Fibroblast of pulmonary artery (primary cell): ENCODE results near the gene TLE4.

Experiments
- DNase-seq: peaks from one replicate; pipeline ENCODE4 v3.0.0-alpha.2; 2010; ENCODE audit warnings: low read depth
- H3K4me3 ChIP-seq: replicated peaks from 2 replicates; pipeline ENCODE4 v1.5.1; 2011; ENCODE audit warnings: low read depth, mild to moderate bottlenecking, control low read depth, low read length, moderate library complexity
- TF ChIP-seq, protein P1 (sequence below): IDR thresholded peaks from 2 replicates; pipeline ENCODE4 v1.5.1; 2011; ENCODE audit warnings: mild to moderate bottlenecking, control low read depth, low read length, inconsistent platforms; ENCODE audit errors: missing control alignments

The TLE4 gene

DNA sequence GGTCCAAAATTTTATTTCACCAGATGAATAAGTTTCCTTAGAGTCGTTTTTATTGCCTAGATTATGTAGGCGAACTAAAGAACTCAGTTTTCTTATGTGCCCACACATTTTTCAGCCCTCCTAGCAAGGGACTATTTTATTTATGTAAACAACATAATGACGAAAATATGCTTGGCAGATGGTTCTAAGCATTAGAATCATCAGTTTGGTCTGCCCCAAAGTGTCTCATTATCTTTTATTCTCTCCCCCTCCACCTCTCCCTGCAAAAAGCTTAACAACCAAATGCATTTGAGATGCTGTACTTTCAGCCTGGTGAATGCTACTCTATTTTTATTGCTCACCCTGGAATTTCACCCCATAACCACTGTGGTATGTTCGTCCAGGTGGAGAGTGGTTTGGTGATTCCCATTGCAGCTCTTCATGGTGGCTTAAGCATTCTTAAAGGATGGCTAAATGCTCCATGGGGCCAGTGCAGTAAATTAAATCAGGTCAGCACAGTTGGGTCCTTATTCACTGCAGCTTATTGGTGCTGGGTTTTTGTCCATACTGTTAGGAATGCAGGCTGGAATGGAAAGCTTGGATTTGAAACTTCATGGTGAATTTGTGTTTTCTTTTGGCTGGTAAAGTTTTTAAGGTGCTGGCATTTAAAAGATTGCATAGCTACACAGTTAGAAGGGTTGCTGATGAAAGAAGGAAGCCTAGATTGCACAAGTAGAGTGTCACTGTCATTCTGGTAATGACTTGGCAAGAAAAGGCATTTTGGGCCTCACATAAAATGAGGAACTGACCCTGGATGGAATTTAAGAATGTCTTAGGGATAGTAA is 39.2 kb downstream of the TLE4 start:
- TF ChIP-seq, protein P1, sequence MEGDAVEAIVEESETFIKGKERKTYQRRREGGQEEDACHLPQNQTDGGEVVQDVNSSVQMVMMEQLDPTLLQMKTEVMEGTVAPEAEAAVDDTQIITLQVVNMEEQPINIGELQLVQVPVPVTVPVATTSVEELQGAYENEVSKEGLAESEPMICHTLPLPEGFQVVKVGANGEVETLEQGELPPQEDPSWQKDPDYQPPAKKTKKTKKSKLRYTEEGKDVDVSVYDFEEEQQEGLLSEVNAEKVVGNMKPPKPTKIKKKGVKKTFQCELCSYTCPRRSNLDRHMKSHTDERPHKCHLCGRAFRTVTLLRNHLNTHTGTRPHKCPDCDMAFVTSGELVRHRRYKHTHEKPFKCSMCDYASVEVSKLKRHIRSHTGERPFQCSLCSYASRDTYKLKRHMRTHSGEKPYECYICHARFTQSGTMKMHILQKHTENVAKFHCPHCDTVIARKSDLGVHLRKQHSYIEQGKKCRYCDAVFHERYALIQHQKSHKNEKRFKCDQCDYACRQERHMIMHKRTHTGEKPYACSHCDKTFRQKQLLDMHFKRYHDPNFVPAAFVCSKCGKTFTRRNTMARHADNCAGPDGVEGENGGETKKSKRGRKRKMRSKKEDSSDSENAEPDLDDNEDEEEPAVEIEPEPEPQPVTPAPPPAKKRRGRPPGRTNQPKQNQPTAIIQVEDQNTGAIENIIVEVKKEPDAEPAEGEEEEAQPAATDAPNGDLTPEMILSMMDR, result no peak
- no peak overlapping the region for H3K4me3 ChIP-seq
- DNase-seq, result peak; percentile 26

DNA sequence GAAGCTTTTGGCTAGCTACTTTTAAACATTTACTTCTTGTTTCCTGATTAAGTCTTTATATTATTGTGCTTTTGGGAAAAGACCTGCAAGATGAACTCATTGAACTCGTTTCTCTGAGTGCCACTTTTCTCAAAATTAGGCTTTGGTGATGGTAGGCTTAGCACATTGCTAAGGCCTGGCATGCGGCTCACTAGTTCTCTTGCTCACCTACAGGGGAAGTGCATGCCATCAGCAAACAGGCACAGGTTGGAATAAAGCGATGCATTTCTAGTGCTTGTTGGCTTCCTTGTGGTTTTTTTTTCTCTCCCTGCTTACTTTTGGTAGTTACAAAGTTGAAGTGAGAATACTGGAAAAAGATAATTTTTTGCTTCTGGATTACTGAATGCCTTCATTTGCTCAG is 41.4 kb downstream of the TLE4 start:
- no peak for DNase-seq
- no peak overlapping the region for H3K4me3 ChIP-seq
- TF ChIP-seq, protein P1, result no peak

DNA sequence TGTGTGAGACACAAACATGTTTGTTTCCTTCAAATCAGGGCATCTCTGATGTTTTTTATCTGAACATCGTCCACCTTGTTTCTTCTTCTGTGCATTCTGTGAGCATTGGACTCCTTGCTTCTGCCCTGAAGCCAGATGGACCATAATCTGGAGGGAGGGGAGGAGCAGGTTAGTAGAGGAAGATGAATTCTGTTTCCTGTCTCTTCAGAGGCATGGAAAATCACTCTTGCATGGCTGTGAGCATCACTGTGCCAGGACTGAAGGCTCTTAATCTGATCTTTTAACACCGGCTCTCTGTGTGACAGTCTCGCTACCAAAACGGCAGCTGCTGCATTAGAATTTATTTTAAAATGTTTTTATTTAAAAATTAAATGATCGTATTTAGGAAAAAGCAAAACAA is 43.3 kb downstream of the TLE4 start:
- TF ChIP-seq, protein P1, result no peak
- no peak overlapping the region for H3K4me3 ChIP-seq
- no peak for DNase-seq

DNA sequence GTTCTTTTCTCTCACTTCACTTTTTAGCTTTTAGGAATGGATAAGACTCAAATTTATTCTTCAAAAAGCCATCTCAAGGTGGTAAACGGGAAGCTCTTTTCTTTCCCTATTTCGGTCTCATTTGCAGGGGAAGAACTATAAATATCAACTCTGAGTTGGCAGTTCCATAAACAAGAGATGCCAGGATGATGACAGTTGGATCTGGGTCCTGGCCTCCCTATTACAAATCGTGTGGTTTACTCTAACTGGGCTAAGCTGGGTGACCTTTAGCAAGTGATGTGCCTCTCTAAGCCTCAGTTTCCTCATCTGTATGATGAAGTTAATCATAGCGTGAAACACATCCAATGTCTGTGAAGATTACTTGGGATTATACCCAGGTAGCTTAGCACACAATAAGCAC is 44.2 kb downstream of the TLE4 start:
- TF ChIP-seq, protein P1, result no peak
- DNase-seq, result no peak
- H3K4me3 ChIP-seq, result no peak overlapping the region

DNA sequence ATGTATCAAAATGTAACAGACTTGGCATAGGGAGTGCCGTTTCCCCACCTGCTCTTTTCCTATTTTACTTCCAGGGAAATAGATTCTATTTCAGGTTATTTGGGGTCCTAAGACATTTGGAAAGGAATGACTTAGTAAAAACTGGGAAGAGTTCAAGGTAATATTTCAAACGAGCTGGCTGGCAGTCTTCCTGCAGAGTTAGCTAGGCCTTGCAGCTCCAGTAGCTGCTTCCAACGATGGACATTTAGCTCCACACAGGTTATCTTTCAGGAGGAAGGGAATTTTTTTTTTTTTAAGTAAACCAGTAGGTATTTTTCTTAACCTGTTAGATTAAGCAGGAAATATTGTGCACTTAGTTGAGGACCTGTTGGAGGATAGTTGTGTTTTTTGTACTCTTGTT is 45.2 kb downstream of the TLE4 start:
- no peak for DNase-seq
- H3K4me3 ChIP-seq, result no peak overlapping the region
- TF ChIP-seq, protein P1, result no peak

DNA sequence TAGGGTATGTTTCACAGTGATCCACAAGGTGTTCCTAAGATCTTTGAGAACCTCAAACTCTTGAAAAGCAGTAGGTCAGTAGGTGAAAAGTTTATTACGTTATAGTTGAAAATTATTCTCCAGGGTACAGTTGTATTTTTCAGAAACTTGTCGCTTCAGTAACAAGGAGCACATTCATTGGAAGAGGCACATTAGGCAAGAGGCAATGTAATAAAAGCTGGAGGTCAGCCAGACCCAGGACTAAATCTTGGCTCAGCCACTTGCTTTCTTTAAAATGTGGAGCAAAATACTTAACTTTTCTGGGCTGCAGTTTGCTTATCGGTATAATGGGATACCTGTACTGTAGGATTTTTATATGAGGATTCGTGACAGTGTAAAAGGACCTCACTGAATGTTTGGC is 45.6 kb downstream of the TLE4 start:
- DNase-seq, result peak; percentile 80
- TF ChIP-seq, protein P1, result no peak
- no peak overlapping the region for H3K4me3 ChIP-seq

DNA sequence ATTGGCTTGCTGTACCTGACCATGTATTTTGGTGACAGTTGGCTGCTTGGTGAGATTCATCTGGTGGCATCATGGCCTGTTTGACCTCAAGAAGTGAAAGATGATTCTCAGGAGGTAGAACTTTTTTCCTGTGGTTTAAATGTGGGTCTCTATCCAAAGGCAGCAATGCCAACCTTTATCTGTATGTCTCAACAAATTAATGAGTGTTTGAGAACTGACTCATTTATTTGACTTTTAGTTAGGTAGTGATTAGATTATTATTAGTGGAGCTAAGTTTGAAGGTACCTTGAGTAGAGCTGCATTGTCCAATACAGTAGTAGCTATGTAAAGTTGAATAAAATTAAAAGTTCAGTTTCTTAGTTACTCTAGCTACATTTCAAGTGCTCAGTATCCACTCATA is 48.2 kb downstream of the TLE4 start:
- TF ChIP-seq, protein P1, result no peak
- H3K4me3 ChIP-seq, result no peak overlapping the region
- no peak for DNase-seq
